GM12878 (cell line): ENCODE results near the gene SBDS. TPM values are rescaled to one million over a fixed set of nuclear protein-coding genes. Genes with fewer than 3 reads are reported as not detected.

Experiments used
- ATAC-seq: fragments of 200-7000 bp; cut with Tn5 transposase; 3 replicates; pipeline ENCODE4 v1.9.1; 2020; ENCODE audit warnings: mild to moderate bottlenecking, moderate library complexity
- BruUV-seq: library from RNA; stranded (reverse); fragments of 400-500 nt; replicated peaks from 2 replicates; lab custom pipeline; 2021; lab: Mats Ljungman, UMichigan
- CTCF ChIA-PET: fragments of 300-600 bp; sonication (Branson Sonifier 250); formaldehyde crosslinking; extraction: SDS; loops from one replicate; lab custom pipeline; 2021; ENCODE audit warnings: inconsistent platforms; lab: Yijun Ruan, JAX
- POLR2A ChIA-PET: fragments of 350-600 bp; formaldehyde crosslinking; extraction: SDS; loops from one replicate; lab custom pipeline; 2021; ENCODE audit warnings: inconsistent platforms; lab: Charles Lee
- RAD21 ChIA-PET: fragments of 300-600 bp; sonication (Branson Sonifier 250); formaldehyde crosslinking; loops from one replicate; lab custom pipeline; 2023; ENCODE audit warnings: antibody characterized with exemption; ENCODE audit not compliant: unreplicated experiment; lab: Charles Lee
- SMC1A ChIA-PET: fragments of 300-600 bp; sonication (Branson Sonifier 250); formaldehyde crosslinking; loops from one replicate; lab custom pipeline; 2023; ENCODE audit not compliant: unreplicated experiment, uncharacterized antibody; lab: Charles Lee
- DNase-seq: peaks from one replicate; pipeline ENCODE4 v3.0.0-alpha.2; 2011; ENCODE audit warnings: low read depth, low spot score
- FAIRE-seq: peaks from 3 replicates; lab custom pipeline; 2011; peaks lifted over from hg19 to GRCh38; lab: Jason Lieb, UNC
- H2AFZ ChIP-seq: 2 replicates; pipeline ENCODE4 v1.6.0; 2011; ENCODE audit warnings: low read depth, low read length, control low read depth; ENCODE audit not compliant: control insufficient read depth
- H3K27ac ChIP-seq: 2 replicates; pipeline ENCODE4 v1.5.1; 2011; ENCODE audit warnings: control low read depth; ENCODE audit not compliant: control insufficient read depth, insufficient read depth
- H3K27me3 ChIP-seq, 2 experiments: replicated peaks in 1 of 2; 2 replicates each; pipeline versions ENCODE4 v1.6.0 to v1.6.1; 2011; ENCODE audit warnings: low read length in 1 of 2; ENCODE audit not compliant: control insufficient read depth in 2 of 2, insufficient read depth in 2 of 2
- H3K36me3 ChIP-seq, 2 experiments: 2 replicates each; pipeline ENCODE4 v1.5.1; 2011; ENCODE audit warnings: low read length in 1 of 2; ENCODE audit not compliant: control insufficient read depth in 2 of 2, insufficient read depth in 2 of 2
- H3K4me1 ChIP-seq: 2 replicates; pipeline ENCODE4 v1.6.1; 2011; ENCODE audit warnings: mild to moderate bottlenecking, low read length, moderate library complexity, mixed read lengths; ENCODE audit not compliant: control insufficient read depth, insufficient read depth
- H3K4me2 ChIP-seq: 2 replicates; pipeline ENCODE4 v1.6.0; 2011; ENCODE audit warnings: control low read depth; ENCODE audit not compliant: control insufficient read depth, insufficient read depth
- H3K4me3 ChIP-seq: fragments of 200-600 bp; sonication (generic); 2 replicates; pipeline ENCODE4 v1.5.1; 2016
- H3K79me2 ChIP-seq: 2 replicates; pipeline ENCODE4 v1.6.0; 2011; ENCODE audit warnings: low read length; ENCODE audit not compliant: control insufficient read depth, insufficient read depth
- H3K9ac ChIP-seq: 2 replicates; pipeline ENCODE4 v1.8.0; 2011; ENCODE audit warnings: low read length, control low read depth, mixed read lengths; ENCODE audit not compliant: control insufficient read depth, insufficient read depth
- H3K9me3 ChIP-seq: replicated peaks from 3 replicates; pipeline ENCODE4 v1.5.1; 2011; ENCODE audit warnings: mild to moderate bottlenecking, low read length; ENCODE audit not compliant: control insufficient read depth, insufficient read depth
- H4K20me1 ChIP-seq: 2 replicates; pipeline ENCODE4 v1.6.0; 2011; ENCODE audit not compliant: control insufficient read depth, insufficient read depth
- CEBPZ ChIP-seq: fragments of 150-350 bp; IDR thresholded peaks from 2 replicates; pipeline ENCODE4 v1.6.1; 2016; ENCODE audit warnings: low read depth, low read length
- E2F8 ChIP-seq: fragments of 450-650 bp; IDR thresholded peaks from 2 replicates; pipeline ENCODE4 v1.6.1; 2018; ENCODE audit warnings: mild to moderate bottlenecking, low read depth, moderate library complexity; ENCODE audit not compliant: partially characterized antibody
- ESRRA ChIP-seq: IDR thresholded peaks from 2 replicates; pipeline ENCODE4 v1.6.1; 2012; ENCODE audit warnings: mild to moderate bottlenecking, low read length, improper control_type of control experiment
- ETV6 ChIP-seq, 2 experiments: fragments of 450-650 bp in 1 of 2; IDR thresholded peaks in 1 of 2; conservative IDR thresholded peaks in 1 of 2; 2 replicates each; pipeline ENCODE4 v1.6.1; 2014; ENCODE audit warnings: antibody characterized with exemption in 1 of 2, borderline replicate concordance in 1 of 2, low read depth in 1 of 2, mild to moderate bottlenecking in 1 of 2, moderate library complexity in 1 of 2
- HCFC1 ChIP-seq: fragments of 150-350 bp; IDR thresholded peaks from 2 replicates; pipeline ENCODE4 v1.6.1; 2014; ENCODE audit warnings: low read length
- IKZF2 ChIP-seq, 2 experiments: fragments of 450-650 bp; IDR thresholded peaks; 2 replicates each; pipeline ENCODE4 v1.6.1; 2017; ENCODE audit warnings: mild to moderate bottlenecking in 2 of 2, moderate library complexity in 2 of 2
- IRF5 ChIP-seq: fragments of 450-650 bp; IDR thresholded peaks from 2 replicates; pipeline ENCODE4 v1.6.1; 2017; ENCODE audit warnings: borderline replicate concordance
- RAD51 ChIP-seq: fragments of 450-650 bp; IDR thresholded peaks from 2 replicates; pipeline ENCODE4 v1.6.1; 2016; ENCODE audit warnings: moderate library complexity, mild to moderate bottlenecking, inconsistent platforms
- SP1 ChIP-seq: IDR thresholded peaks from one replicate; pipeline ENCODE4 v1.6.1; 2011; ENCODE audit warnings: low read depth, low read length
- ZBTB33 ChIP-seq: fragments of 450-650 bp; IDR thresholded peaks from 2 replicates; pipeline ENCODE4 v1.6.1; 2017; ENCODE audit warnings: mild to moderate bottlenecking
- ZNF217 ChIP-seq: fragments of 450-650 bp; IDR thresholded peaks from 2 replicates; pipeline ENCODE4 v1.6.1; 2017; ENCODE audit warnings: antibody characterized with exemption, mild to moderate bottlenecking
- WGBS: methylation state at CpG from one replicate; pipeline ENCODE4 v1.1.6; 2016; ENCODE audit warnings: low lambda C conversion rate; ENCODE audit not compliant: insufficient replicate concordance, insufficient coverage; ENCODE audit errors: missing lambda C conversion rate; 5-methylcytosine and 5-hydroxymethylcytosine counted together
- in situ Hi-C: fragments of 300-500 bp; cut with MboI; formaldehyde crosslinking; loops from 9 replicates; pipeline ENCODE4 v1.14.3; 2018; ENCODE audit warnings: mixed read lengths
- intact Hi-C: fragments of 100-400 bp; cut with micrococcal nuclease; formaldehyde crosslinking; loops from one replicate; pipeline ENCODE4 v1.14.2; 2022; ENCODE audit not compliant: unreplicated experiment
- polyA plus RNA-seq, 11 experiments: library from polyadenylated mRNA; depleted of rRNA in 4 of 11; unstranded in 6 of 11; stranded (reverse) in 5 of 11; fragments of >200 nt; fragmentation: Nextera tagmentation in 4 of 11; fragmentation: Illumina TruSeq in 1 of 11; extraction: Ambion mirVana in 4 of 11; extraction: Trizol in 1 of 11; gene quantifications; 1 replicate in 1 of 11; 2 replicates in 10 of 11; pipeline versions ENCODE4 v1.2.1 to v1.2.3, GENCODE V29; 2011 to 2016; ENCODE audit warnings: inconsistent platforms in 2 of 11, missing spikeins in 2 of 11, low read depth in 1 of 11
- total RNA-seq, 4 experiments: library from RNA; depleted of rRNA in 3 of 4; stranded (reverse); fragments of >200 nt in 3 of 4; fragmentation: Illumina TruSeq in 1 of 4; extraction: Trizol in 1 of 4; gene quantifications; 2 replicates each; pipeline versions ENCODE4 v1.2.1 to v1.2.3, GENCODE V29; 2013 to 2021

The SBDS gene
- total and polyA plus RNA-seq, 10 of the 15 experiments (the other 5 are each of a cell fraction or from before 2014, with no cell fraction given): 22.4 to 63.0 (median 32.8) TPM

- ChIA-PET CTCF (no interaction called here), POLR2A (no interaction called here), RAD21 (no interaction called here), SMC1A (no interaction called here)
- DNase-seq: no peak
- 99% methylated on average over 4 of the region's 4 CpGs for WGBS
- Histone ChIP-seq H4K20me1 (peaks cover 4% of the 10 kb centered on the region; the same call in 1 of the 2 replicates), H3K4me2 (no peak overlapping the region), H3K9ac (no peak overlapping the region), H3K79me2 (peaks cover 39% of the 10 kb centered on the region), H3K4me3 (no peak overlapping the region), H3K36me3 (peaks cover 0 to 4% of the 10 kb centered on the region in 2 experiments; a peak in 3 of 4 replicates), H3K27me3 (no peaks in the 10 kb centered on the region), H2AFZ (no peak overlapping the region), H3K9me3 (no peaks in the 10 kb centered on the region; the same call in 1 of the 3 replicates), H3K4me1 (no peaks in the 10 kb centered on the region), H3K27ac (no peak overlapping the region)
- BruUV-seq: no TSS peak
- in situ Hi-C loops (no loop called here), intact Hi-C loops (no loop called here)
- ATAC-seq: no peak
- TF ChIP-seq SP1 (no peak), HCFC1 (no peak), IRF5 (no peak), ZNF217 (no peak), E2F8 (no peak), CEBPZ (no peak), ETV6 (conservative IDR thresholded peaks at IDR 0.05 in 1 of 2, IDR thresholded peaks at IDR 0.05 in 1 of 2; ENCODE audit: borderline replicate concordance in 1 of 2, low read depth in 1 of 2) (no peak), ESRRA (no peak), RAD51 (no peak), IKZF2 (IDR thresholded peaks at IDR 0.05) (no peak), ZBTB33 (no peak)
- no peak for FAIRE-seq
Measured at GRCh38 chr7:66937940-66938339, 57.4 kb downstream of the SBDS start.
